ENCODE results near the gene C2.
A peak's percentile ranks its signal among the peaks of the same experiment; 100 is the strongest.
"Not testable (repeated sequence)": the region's sequence is repeated elsewhere in the genome, so short reads cannot be mapped to it uniquely, and the experiment has no call there.

The C2 gene

DNA sequence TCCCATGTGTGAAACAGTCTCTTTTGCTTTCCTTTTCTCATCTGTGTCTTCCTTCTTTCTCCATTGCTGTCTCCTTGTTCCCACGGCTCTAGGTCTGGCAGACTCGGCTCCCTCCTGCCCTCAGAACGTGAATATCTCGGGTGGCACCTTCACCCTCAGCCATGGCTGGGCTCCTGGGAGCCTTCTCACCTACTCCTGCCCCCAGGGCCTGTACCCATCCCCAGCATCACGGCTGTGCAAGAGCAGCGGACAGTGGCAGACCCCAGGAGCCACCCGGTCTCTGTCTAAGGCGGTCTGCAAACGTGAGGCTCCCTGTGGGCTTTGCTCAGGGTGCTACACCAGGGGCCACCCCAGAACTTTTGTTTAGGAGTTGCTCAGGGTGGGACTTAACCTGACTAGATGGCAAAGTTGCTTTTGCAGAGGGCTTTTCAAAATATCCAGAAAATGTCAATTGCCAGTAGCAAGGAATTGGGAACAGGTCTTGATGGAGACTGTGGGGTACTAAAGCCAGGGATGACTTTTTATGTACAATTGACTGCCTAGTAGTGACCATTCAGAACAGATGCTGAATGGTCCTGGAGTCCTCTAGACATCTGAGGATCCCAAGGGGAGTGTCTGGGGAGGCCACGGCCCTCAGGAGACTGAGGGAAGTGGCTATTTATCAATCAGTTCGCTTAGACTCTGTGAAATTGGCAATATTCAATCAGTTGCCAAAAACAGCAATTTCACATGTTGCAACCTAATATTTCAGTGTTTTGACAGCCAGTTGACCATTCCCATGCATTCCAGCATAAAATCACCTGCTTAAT, 550 bp downstream of the C2 start:
- DNase-seq, result no peak

DNA sequence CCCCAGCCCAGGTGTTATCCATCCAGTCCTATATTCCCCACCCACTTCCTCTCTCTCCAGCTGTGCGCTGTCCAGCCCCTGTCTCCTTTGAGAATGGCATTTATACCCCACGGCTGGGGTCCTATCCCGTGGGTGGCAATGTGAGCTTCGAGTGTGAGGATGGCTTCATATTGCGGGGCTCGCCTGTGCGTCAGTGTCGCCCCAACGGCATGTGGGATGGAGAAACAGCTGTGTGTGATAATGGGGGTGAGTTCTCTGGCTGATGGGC, 1.1 kb downstream of the C2 start:
- DNase-seq, result no peak

DNA sequence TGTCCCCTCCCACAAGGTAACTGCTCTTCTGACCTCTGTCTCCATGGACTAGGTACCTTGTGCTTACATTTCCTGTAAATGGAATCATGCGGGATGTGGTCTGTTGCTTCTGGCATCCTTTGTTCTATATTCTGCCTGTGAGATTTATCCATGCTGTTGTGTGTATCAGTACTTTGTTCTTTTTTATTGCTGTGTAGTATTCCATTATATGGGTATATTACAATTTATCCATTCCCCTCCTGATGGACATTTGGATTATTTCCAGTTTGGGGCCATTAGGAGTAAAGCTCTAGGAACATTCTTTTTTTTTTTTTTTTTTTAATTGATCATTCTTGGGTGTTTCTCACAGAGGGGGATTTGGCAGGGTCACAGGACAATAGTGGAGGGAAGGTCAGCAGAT, 3.4 kb downstream of the C2 start:
- no peak for DNase-seq

DNA sequence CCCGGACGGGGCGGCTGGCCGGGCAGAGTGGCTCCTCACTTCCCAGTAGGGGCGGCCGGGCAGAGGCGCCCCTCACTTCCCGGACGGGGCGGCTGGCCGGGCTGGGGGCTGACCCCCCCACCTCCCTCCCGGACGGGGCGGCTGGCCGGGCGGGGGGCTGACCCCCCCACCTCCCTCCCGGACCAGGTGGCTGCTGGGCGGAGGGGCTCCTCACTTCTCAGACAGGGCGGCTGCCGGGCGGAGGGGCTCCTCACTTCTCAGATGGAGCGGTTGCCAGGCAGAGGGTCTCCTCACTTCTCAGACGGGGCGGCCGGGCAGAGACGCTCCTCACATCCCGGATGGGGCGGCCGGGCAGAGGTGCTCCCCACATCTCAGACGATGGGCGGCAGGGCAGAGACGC, 4.6 kb downstream of the C2 start:
- not testable (repeated sequence) for DNase-seq

DNA sequence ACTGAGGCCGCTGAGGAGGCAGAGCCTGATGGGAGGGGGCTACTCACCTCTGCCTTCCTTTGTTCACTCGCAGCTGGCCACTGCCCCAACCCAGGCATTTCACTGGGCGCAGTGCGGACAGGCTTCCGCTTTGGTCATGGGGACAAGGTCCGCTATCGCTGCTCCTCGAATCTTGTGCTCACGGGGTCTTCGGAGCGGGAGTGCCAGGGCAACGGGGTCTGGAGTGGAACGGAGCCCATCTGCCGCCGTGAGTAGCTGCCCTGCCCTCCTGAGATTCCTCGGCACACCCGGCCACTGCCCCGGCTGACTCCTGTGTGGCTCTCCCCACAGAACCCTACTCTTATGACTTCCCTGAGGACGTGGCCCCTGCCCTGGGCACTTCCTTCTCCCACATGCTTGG, 6.0 kb downstream of the C2 start:
- no peak for DNase-seq

DNA sequence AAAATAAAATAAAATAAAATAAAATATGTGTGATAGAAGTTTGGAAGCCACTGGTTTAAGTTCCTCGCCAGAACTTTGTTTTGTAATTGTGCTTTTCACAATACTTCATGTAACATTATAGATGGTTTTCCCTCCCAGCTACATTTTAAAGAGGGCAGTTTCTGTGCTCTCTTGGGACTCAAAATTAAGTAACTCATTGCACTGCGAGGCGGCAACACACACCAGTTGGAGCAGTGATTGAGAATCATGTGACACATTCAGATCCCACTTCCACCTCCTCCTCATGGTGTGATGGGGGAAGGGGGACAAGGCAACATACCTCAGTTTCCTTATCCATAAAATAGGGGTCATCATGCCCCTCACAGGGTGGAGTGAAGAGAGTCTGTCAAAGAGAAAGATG, 7.5 kb downstream of the C2 start:
- DNase-seq, result no peak

DNA sequence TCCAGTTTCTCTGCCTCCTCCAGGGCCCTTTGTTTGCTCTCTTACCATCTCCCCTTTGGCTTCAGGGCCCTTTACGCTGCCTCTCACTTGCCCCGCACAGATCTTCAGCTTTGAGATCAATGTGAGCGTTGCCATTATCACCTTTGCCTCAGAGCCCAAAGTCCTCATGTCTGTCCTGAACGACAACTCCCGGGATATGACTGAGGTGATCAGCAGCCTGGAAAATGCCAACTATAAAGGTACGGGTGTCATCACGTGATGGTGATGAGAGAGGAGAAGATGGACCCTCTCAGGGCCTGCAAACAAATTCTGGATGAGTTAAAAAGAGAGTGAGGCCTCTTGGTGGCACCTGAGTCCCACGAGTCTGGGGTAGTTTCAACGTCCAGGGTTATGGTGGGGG, 8.3 kb downstream of the C2 start:
- no peak for DNase-seq

DNA sequence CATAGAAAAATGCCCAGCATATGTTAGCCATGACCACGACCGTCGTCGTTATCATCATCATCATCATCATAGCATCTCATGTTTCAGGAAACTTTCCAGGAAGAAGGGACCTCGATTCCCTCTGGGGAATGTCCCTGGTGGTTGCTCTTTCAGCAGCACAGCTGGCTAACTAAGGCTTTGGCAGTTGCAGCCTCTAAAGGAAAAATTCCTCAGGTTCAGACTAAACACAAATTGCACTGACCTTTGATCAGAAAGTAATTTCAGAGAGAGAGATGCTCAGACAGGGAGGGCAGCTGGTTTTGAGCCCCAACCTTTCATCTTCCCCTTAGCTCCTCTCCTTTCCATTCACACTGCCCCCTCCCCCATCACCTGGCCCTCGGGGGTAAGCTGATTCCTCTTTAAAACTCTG, 12.7 kb downstream of the C2 start:
- DNase-seq, result no peak

DNA sequence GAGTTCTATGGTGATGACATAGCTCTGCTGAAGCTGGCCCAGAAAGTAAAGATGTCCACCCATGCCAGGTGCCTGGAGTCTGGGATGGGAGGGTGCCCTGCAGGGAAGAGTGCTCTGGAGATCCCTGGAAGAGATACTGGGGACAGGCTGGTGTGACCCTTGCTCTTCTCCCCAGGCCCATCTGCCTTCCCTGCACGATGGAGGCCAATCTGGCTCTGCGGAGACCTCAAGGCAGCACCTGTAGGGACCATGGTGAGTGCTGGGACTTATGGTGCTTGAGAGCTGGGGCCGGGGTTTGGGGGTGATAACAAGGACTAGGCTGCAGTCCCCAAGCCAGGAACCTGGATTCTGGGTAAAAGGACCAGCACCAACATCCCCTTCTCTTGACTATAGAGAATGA, 16.2 kb downstream of the C2 start:
- no peak for DNase-seq

DNA sequence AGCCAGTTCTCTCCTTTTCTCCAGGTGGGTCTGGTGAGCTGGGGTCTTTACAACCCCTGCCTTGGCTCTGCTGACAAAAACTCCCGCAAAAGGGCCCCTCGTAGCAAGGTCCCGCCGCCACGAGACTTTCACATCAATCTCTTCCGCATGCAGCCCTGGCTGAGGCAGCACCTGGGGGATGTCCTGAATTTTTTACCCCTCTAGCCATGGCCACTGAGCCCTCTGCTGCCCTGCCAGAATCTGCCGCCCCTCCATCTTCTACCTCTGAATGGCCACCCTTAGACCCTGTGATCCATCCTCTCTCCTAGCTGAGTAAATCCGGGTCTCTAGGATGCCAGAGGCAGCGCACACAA, 17.6 kb downstream of the C2 start:
- no peak for DNase-seq

DNA sequence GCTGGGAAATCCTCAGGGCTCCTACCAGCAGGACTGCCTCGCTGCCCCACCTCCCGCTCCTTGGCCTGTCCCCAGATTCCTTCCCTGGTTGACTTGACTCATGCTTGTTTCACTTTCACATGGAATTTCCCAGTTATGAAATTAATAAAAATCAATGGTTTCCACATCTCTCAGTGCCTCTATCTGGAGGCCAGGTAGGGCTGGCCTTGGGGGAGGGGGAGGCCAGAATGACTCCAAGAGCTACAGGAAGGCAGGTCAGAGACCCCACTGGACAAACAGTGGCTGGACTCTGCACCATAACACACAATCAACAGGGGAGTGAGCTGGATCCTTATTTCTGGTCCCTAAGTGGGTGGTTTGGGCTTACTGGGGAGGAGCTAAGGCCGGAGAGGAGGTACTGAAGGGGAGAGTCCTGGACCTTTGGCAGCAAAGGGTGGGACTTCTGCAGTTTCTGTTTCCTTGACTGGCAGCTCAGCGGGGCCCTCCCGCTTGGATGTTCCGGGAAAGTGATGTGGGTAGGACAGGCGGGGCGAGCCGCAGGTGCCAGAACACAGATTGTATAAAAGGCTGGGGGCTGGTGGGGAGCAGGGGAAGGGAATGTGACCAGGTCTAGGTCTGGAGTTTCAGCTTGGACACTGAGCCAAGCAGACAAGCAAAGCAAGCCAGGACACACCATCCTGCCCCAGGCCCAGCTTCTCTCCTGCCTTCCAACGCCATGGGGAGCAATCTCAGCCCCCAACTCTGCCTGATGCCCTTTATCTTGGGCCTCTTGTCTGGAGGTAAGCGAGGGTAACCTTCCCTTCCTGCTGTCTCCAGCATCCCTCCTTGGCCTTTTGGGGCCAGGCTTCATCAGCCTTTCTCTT, 18.2 kb downstream of the C2 start, which contains the start of gene CFB:
TSS of gene CFB (plus strand) at position 589 of the 863 bp plus-strand sequence. CDS start at position 716, 127 bp downstream.
- DNase-seq, result no peak

DNA sequence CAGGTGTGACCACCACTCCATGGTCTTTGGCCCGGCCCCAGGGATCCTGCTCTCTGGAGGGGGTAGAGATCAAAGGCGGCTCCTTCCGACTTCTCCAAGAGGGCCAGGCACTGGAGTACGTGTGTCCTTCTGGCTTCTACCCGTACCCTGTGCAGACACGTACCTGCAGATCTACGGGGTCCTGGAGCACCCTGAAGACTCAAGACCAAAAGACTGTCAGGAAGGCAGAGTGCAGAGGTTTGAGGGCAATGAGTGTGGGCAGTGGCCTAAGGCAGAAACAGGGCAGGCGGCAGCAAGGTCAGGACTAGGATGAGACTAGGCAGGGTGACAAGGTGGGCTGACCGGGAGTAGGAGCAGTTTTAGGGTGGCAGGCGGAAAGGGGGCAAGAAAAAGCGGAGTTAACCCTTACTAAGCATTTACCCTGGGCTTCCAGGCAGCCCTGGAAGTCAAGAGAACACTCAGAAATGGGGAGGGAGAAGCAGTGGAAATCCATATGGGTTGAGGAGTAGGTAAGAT, 18.9 kb downstream of the C2 start:
- no peak for DNase-seq

DNA sequence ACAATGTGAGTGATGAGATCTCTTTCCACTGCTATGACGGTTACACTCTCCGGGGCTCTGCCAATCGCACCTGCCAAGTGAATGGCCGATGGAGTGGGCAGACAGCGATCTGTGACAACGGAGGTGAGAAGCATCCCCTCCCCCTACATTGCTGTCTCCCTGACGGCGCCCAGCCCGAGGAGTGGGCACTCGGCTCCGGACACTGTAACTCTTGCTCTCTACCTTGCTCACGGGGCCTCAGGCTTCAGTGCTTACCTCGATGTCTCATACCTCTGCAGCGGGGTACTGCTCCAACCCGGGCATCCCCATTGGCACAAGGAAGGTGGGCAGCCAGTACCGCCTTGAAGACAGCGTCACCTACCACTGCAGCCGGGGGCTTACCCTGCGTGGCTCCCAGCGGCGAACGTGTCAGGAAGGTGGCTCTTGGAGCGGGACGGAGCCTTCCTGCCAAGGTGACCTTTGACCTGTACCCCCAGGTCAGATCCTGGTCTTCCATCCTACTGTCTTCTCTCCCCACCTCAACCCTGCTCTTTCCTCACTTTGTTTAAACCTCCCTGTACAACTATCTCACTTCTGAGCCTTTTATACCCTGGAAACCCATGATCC, 19.7 kb downstream of the C2 start:
- DNase-seq, result no peak

DNA sequence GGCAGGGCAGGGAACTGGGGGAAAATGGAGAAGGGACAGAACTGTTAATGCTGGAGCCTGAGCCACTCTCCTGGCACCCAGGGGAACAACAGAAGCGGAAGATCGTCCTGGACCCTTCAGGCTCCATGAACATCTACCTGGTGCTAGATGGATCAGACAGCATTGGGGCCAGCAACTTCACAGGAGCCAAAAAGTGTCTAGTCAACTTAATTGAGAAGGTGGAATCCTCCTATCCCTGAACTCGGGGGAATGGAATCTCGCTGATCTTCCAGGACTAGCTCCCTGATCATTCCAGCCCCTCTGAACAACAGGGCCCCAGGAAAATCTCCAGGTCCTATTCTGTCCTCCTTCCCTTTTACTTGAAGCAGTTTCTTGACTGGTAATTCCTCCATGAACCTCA, 20.3 kb downstream of the C2 start:
- DNase-seq, result no peak

DNA sequence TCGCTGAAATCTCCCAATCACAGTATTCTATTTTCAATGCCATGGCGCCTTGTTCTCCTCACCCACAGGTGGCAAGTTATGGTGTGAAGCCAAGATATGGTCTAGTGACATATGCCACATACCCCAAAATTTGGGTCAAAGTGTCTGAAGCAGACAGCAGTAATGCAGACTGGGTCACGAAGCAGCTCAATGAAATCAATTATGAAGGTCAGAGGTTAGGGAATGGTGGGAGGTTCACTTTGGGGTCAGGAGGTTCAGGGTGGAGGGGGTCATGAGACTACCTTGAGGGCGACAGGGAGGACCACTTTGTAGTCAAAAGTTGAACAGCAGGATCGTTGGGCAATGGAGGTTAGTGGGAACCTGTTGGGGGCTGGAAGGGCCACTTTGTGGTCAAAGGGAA, 20.8 kb downstream of the C2 start:
- DNase-seq, result no peak

DNA sequence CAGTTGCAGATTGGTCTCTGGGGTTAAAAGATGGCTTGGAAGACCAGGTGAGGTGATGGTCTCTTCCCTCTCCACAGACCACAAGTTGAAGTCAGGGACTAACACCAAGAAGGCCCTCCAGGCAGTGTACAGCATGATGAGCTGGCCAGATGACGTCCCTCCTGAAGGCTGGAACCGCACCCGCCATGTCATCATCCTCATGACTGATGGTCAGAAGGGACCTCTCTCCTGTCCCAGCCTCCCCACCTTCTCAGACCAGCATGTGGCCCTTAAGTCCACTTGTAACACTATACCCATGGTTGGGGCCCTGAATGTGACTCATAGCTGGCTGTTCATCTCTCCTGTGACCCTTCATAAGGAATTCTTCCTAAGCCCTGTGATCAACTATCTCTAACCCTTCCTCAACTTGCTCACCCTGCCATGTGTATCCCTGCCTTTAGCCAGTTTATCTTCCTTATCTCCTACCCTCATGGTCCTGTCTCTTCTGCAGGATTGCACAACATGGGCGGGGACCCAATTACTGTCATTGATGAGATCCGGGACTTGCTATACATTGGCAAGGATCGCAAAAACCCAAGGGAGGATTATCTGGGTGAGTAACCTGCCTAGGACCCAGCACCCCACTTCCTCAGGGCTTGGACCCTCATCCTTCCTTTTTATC, 21.4 kb downstream of the C2 start:
- no peak for DNase-seq

DNA sequence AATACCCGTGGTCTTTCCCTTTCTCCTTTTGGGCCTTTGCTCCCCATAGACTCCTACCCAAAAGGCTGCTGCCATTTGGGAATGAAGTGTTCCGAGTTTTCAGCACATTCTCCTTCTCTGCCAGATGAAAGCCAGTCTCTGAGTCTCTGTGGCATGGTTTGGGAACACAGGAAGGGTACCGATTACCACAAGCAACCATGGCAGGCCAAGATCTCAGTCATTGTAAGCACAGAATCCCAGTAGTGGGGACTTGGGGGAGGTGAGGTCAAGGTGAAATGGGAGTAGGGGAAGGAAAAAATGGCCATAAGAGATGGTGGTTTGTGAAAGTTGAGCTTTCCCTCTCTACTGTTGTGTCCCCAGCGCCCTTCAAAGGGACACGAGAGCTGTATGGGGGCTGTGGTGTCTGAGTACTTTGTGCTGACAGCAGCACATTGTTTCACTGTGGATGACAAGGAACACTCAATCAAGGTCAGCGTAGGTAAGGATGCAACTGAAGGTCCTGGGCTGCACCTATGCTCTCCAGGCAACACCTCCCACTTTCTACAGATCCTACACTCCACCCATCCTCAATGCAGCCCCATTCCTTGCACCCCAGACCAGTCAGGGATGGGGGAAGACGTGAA, 22.5 kb downstream of the C2 start:
- no peak for DNase-seq

DNA sequence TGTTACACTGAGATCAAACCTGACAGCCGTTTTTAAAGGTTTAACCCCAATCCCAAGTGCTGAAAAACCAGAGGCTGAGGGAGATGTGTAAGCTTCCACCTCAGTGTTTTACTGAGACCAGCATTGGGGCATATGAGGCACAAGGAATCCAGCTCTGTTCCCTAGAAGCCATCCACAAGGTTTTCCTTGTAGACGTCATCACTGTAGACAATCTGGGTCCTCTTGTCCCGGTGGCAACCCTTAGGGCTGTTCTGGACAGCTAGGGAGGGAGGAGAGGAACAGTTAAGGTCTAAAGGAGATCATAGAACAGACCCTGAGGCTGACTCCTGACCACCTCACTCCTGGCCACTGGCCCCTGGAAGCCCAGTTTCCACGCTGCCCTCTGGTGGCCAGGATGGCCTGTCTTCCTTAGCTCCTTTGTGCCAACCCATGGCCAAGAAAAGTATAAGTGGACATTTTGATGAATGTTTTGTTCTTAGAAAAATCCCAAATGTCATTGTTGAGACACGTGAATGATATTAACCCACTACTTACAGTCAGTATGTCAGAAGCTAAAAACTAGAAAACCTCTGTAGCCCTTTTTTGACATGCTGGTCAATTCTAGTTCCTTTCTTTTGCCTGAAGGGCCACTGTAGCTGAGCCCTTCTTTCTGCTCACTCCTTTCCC, 24.8 kb downstream of the C2 start:
- DNase-seq, result peak; percentile 46

DNA sequence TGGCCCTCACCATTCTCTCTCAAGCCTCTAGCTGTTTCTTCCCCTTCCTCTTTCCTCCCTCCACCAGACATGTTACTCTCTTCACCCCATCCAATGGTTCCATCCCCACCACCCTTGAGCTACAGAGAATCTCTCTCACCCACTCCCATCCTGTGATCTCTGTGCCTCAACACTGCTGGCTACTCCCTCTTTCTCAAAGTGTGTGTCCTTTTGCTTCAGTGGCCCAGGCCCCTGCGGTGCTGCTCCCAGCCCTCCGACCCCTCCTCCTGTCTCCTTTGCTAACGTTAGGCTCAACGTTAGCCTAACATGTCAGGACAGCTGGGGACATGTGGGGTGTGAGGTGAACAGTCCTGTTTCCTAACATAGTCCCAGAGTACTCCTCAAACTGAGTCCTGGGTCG, 25.4 kb downstream of the C2 start:
- no peak for DNase-seq

DNA sequence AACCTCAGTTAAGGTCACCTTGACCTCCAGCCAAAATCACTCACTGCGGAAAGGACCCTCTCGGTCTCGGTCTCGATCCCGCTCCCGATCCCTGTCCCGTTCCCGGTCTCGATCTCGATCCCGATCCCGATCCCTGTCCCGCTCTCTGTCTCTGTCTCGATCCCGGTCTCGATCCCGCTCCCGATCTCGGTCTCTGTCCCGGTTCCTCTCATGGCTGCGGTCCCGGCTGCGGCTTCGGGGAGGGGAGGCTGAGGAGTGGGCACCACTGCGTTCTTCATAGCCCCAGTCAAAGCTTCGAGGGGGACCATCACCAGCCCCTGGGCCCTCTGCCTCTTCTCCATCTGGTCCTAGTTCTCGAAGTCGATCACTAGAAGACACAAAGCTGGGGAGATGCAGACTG, 27.0 kb downstream of the C2 start:
- no peak for DNase-seq

DNA sequence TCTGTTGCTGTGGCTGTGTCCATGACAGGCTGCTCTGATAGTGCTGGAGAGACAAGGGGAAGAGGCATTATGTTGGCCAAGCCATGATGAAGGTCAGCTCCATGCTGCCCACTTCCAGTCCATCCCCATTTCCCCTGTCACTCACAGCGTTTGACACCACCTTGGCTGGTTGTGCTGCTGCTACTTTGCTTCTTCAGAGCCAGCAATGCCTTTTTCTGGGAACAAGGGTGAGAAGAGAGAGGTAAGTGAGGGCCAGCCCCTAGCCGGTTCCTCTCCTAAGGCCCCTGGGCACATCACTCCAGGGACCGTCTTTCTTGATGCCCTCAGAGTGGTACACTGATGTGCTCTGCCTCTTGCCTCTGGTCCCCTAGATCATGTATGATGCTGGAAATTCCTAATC, 29.3 kb downstream of the C2 start:
- no peak for DNase-seq

DNA sequence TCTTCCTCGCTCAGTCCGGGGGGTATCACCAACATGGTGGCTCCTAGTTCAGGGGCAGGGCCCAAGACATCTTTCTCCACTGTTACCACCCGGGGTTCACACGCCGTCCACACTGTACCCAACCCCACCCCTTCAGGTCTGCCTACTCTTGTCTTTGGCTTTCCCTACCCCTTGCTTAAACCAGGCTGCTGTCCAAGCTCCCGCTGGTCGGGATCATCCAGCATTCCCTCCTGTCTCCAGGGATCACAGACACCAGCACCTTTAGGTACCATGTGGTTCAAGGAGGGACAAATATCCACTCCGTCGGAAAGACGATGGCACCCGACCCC, 30.9 kb downstream of the C2 start:
- no peak for DNase-seq

Data from CD4-positive, alpha-beta T cell treated with Interleukin-6 for 4 hours (primary cell).